Measurements from ENCODE around the gene ANKZF1.

Gene ANKZF1

DNA sequence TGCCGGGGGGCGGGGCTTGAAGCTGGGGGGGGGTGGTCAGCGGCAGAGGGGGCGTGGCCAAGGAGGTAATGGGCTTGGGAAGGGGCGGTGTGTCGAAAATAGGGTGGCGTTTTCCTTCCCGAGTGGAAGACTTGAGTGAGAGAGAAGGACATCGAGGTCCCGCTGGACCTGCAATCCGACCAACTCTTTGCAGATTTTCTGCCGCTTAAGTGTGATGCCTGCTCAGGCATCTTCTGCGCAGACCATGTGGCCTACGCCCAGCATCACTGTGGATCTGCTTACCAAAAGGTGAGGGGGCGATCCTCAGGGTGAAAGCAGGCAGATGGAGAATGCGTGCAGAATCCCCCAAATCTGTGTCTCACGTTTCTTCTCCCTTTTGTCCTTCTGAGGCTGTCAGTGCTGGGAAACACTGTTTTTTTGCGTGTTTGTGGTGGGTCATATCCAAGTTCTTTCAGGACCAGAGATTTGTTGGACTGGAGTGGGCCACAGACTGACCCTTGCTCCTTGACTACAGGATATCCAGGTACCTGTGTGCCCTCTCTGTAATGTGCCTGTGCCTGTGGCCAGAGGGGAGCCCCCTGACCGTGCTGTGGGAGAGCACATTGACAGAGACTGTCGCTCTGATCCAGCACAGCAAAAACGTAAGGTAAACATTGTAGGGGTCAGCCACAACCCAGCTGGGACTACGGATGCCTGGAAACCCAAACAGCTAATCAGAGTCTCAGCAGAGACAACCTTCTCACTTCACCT, 22.3 kb upstream of the ANKZF1 start:
- DNase-seq (ENCODE audit: low read depth, low spot score) = no peak

DNA sequence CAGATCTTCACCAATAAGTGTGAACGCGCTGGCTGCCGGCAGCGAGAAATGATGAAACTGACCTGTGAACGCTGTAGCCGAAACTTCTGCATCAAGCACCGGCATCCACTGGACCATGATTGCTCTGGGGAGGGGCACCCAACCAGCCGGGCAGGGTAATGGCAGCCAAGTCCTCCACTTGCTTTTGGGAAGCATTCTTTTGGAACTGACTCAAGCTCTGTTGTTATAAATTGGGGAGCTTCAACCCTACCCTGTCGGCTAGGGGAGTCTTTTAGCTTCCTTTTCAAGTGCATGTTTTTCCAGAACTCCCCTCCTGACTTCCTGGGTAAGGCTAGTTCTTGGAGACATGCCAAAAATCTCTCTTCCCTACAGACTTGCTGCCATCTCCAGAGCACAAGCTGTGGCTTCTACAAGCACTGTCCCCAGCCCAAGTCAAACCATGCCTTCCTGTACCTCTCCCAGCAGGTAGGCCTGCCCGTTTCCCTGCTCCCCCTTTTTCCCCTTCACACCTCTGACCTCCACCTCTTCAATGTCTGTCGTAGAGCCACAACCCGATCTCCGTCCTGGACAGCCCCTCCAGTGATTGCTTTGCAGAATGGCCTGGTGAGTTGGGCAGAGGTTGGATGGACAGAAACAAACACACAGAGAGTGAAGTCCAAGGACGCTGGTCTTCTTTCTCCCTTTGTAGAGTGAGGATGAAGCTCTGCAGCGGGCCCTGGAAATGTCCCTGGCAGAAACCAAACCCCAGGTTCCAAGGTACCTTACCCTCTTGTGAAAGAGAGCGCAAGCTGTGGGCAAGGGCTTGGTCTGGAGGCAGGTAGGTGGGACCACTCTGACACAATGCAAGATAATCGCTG, 21.5 kb upstream of the ANKZF1 start:
- peak; percentile 46 for DNase-seq (ENCODE audit: low read depth, low spot score)

GRCh38 chr2:219209236-219210195, 20.1 kb upstream of the ANKZF1 start:
- no peak for DNase-seq (ENCODE audit: low read depth, low spot score)

DNA sequence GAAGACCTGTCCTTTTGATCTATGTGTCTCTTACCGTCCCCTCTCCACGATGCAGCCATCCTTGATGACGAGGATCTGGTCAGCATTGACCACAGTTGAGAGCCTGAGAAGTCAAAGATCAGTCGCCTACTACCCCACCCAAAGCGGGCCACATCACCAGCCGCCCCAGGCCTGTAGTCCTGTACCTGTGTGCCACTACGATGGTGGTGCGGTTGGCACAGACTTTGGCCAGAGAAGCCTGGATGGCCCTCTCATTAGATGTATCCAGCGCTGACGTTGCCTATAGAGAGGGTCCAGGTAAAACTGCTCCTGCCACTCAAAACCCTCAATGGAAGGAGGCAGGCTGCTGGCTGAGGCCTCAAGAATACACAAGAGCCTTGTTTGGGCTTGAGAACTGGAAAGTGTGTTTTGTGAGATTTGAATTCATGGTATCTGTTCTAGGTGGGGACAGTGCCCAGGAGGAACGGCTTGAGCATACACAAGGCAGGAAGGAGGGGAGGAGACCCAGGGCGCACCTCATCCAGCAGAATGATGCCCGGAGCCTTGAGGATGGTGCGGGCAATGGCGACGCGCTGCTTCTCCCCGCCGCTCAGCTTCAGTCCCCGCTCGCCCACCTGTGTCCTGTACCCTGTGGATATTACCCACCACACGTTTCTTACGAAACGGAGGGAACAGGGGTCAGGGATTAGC, 19.3 kb upstream of the ANKZF1 start:
- DNase-seq (ENCODE audit: low read depth, low spot score) = no peak

DNA sequence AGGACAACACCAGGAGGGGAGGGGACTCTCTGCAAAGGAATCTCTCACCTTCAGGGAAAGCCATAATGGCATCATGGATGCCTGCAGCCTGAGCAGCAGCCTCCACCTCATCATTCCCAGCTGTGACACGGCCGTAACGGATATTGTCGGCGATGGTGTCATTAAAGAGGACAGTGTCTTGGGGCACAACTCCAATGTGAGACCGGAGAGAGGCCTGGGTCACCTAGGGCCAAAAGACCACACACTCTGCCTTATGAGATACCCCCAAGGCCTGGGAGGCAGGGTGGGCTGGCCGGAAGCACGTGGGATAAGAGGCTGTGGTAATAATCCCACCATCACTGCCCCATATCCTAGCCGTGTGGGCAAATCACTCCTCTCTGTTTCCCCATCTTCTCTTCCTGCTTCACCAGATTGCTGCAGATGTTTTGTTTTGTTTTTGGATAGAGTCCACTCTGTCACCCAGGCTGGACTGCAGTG, 18.7 kb upstream of the ANKZF1 start:
- DNase-seq (ENCODE audit: low read depth, low spot score) = no peak

DNA sequence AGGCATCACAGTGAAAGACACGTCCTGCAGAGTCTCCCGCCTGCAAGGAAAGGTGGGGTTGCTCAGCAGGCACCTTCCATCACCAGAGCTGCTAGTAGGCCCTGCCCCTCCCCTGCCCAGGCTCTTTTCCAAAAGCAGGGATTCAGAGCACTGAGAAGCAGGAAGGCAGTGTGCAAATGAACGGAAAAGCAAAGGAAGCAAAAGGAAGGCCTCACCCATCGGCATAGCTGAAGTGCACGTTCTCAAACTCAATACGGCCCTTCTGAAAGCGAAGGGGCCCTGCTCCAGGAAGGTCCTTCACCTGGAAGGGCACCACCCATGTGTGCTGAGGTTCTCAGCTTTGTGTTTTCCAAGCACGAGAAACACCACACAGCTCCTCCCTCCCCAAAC, 16.6 kb upstream of the ANKZF1 start:
- no peak for DNase-seq (ENCODE audit: low read depth, low spot score)

- DNase-seq (ENCODE audit: low read depth, low spot score) = no peak
Measured at GRCh38 chr2:219213486-219214071, 16.0 kb upstream of the ANKZF1 start.

GRCh38 chr2:219214141-219214540, 15.5 kb upstream of the ANKZF1 start:
- DNase-seq (ENCODE audit: low read depth, low spot score) = no peak

- no peak for DNase-seq (ENCODE audit: low read depth, low spot score)
Measured at GRCh38 chr2:219214786-219215185, 14.8 kb upstream of the ANKZF1 start.

GRCh38 chr2:219215871-219216534, 13.6 kb upstream of the ANKZF1 start:
- DNase-seq (ENCODE audit: low read depth, low spot score) = no peak

DNA sequence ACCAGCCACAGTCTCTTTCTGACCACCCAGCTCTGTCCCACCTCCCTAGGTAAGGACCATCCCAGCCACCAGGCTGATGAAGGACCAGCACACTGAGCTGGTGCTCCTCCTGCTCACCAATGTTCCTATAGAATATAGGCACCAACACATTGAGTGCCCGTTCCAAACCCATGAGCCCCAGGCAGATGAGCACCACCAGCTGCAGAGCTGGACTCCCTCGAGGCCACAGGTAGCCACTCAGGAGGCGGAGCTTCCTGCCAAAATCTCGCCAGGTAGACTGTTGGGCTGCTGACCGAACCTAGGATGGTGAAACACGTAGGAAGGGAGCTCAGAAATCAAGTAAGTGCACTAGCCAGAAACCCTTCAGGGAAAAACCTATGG, 13.1 kb upstream of the ANKZF1 start:
- no peak for DNase-seq (ENCODE audit: low read depth, low spot score)

- DNase-seq (ENCODE audit: low read depth, low spot score) = peak; percentile 96
Measured at GRCh38 chr2:219218217-219218731, 11.3 kb upstream of the ANKZF1 start.

DNA sequence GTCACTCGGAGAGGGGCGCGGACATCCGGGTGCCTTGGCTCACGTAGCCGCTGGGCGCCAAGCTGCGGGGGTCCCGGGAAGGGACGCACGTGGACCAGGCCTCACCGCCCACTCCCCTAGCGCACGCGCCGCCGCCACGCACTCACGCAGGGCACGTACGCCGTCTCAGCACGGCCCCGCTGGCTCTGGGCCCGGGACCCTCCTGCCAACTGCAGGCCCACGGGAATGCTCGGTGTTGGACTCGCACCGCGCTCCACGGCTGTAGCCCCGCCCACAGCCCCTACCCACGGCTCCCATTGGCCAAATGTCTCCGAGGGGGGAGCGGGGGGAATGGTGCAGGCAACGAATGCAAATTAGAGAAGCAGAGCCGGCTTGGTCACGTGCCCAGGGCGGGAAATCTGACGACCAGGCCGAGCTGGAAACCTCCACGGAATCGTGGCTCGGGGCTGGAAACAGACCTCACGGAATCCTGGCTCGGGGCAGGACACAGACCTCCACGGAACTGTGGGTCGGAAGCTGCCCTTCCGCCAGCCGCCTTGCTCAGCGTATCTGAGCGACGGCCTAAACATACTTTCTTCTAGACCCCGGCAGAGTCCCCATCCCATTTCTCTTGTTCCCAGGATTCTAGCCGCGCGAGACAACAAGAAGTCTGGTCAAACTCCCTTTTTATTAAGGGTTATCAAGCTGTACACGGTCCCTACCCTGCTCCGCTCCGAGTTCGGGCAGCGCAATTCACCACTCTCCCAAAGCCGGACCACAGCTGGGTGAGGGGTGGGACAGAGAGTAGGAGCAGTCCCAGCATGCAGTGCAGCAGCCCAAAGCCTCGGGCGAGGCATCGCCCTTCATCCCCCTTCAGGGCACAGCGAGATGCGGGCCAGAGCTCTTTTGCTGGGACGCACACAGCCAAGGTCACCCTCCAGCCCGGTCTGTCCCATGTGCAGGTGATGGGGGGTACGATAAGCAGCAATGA, 10.6 kb upstream of the ANKZF1 start, which contains the start of gene ABCB6:
Gene ABCB6, minus strand, starts transcription at position 227 of the 970 bp plus-strand sequence. CDS start 285 bp downstream, outside the sequence.
- peak; percentile 98 for DNase-seq (ENCODE audit: low read depth, low spot score)

DNA sequence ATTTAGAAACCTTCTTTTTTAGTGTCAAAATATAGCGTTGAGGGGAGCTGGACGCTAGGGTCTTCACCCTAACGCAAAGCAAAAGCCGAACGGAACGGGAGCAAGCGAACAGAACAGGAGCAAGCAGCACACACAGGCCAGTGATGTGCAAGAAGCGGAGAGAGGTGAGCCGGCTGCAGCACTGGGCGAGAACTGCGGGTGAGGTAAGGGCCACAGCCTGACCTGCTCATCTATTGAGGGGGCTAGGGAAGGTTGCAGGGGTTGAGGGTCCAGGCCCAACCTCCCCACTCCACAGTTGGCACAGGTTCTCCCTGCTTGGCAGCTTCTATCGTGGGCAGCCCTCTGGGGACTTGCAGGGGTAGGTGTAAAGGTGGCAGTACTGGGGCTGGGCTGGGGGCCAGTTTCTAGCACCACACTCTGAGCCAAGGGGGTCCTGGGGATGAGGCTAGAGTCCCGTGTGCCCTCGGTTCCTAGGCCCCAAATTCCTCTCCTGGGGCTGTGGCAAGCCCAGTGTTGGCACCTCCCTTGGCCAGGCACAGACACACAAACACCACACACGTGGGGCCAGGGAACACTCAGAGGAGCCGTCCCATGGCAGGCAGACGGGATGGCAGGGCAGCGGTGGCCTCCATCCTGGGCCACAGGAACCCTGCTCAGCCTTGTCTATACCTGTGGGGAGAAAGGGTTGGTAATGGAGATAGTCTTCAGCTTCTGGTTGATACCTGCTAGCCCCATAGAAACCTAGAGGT, 9.6 kb upstream of the ANKZF1 start:
- DNase-seq (ENCODE audit: low read depth, low spot score) = no peak

- DNase-seq (ENCODE audit: low read depth, low spot score) = no peak
Measured at GRCh38 chr2:219220652-219221402, 8.8 kb upstream of the ANKZF1 start.

GRCh38 chr2:219221957-219222518, 7.6 kb upstream of the ANKZF1 start:
- no peak for DNase-seq (ENCODE audit: low read depth, low spot score)

Data from astrocyte of the hippocampus (primary cell).